CD4-positive, alpha-beta memory T cell (primary cell): ENCODE measurements around the gene SLC20A1. TPM values are rescaled to one million over a fixed set of nuclear protein-coding genes. Genes with fewer than 3 reads are reported as not detected.

ENCODE experiments used
- CTCF ChIA-PET: fragments of 350-600 bp; sonication (Branson Sonifier 250); formaldehyde crosslinking; loops from one replicate; lab custom pipeline; 2021; ENCODE audit warnings: inconsistent platforms; ENCODE audit not compliant: partially characterized antibody; lab: Charles Lee
- POLR2A ChIA-PET: fragments of 350-600 bp; sonication (Branson Sonifier 250); formaldehyde crosslinking; loops from one replicate; lab custom pipeline; 2021; ENCODE audit not compliant: partially characterized antibody; lab: Charles Lee
- DNase-seq, 5 donors: peaks; one replicate each; pipeline versions ENCODE4 v3.0.0 to v3.0.0-alpha.2; 2020 to 2022; ENCODE audit warnings: mixed read lengths in 1 of 5
- H3K27ac ChIP-seq: one replicate; pipeline ENCODE4 v1.7.0; 2013; ENCODE audit warnings: low read depth, low read length
- H3K27me3 ChIP-seq: 2 replicates; pipeline ENCODE4 v1.7.0; 2013; ENCODE audit warnings: mild to moderate bottlenecking, low read length, moderate library complexity; ENCODE audit not compliant: insufficient read depth
- H3K36me3 ChIP-seq: 2 replicates; pipeline ENCODE4 v1.7.0; 2013; ENCODE audit warnings: mild to moderate bottlenecking, low read length, moderate library complexity; ENCODE audit not compliant: insufficient read depth
- H3K4me1 ChIP-seq: 2 replicates; pipeline ENCODE4 v1.7.0; 2013; ENCODE audit warnings: mild to moderate bottlenecking, low read length, moderate library complexity; ENCODE audit not compliant: insufficient read depth
- H3K4me3 ChIP-seq, 2 donors: one replicate each; pipeline ENCODE4 v1.7.0; 2013; ENCODE audit warnings: low read length in 2 of 2, mild to moderate bottlenecking in 1 of 2
- H3K9me3 ChIP-seq, 2 donors: one replicate each; pipeline ENCODE4 v1.7.0; 2013; ENCODE audit warnings: low read length in 2 of 2, control low read depth in 1 of 2; ENCODE audit not compliant: control insufficient read depth in 1 of 2
- H3K27ac Mint-ChIP-seq, 7 donors: one replicate each; pipeline ENCODE4 v1.8.0; 2020 to 2021; ENCODE audit warnings: mixed read lengths in 7 of 7, mild to moderate bottlenecking in 6 of 7, inconsistent platforms in 3 of 7, moderate library complexity in 3 of 7
- H3K27me3 Mint-ChIP-seq, 2 donors: one replicate each; pipeline ENCODE4 v1.8.0; 2020 to 2021; ENCODE audit warnings: mixed read lengths in 2 of 2
- H3K36me3 Mint-ChIP-seq, 2 donors: one replicate each; pipeline ENCODE4 v1.8.0; 2020 to 2021; ENCODE audit warnings: mixed read lengths in 2 of 2, inconsistent platforms in 1 of 2, mild to moderate bottlenecking in 1 of 2
- H3K4me1 Mint-ChIP-seq, 4 donors: one replicate each; pipeline ENCODE4 v1.8.0; 2020 to 2021; ENCODE audit warnings: mixed read lengths in 4 of 4, mild to moderate bottlenecking in 1 of 4
- H3K4me3 Mint-ChIP-seq, 8 donors: one replicate each; pipeline ENCODE4 v1.8.0; 2020 to 2021; ENCODE audit warnings: mixed read lengths in 8 of 8, mild to moderate bottlenecking in 7 of 8, moderate library complexity in 6 of 8, inconsistent platforms in 3 of 8
- H3K9me3 Mint-ChIP-seq, 8 donors: one replicate each; pipeline ENCODE4 v1.8.0; 2020 to 2021; ENCODE audit warnings: mixed read lengths in 8 of 8, mild to moderate bottlenecking in 5 of 8, inconsistent platforms in 3 of 8, moderate library complexity in 1 of 8
- intact Hi-C: fragments of 100-400 bp; cut with micrococcal nuclease; formaldehyde crosslinking; loops from one replicate; pipeline ENCODE4 v1.15.1; 2023
- polyA plus RNA-seq, 2 donors: library from polyadenylated mRNA; unstranded; fragments of 300-500 nt; fragmentation: Illumina TruSeq; gene quantifications; one replicate each; pipeline ENCODE4 v1.2.3, GENCODE V29; 2021
- total RNA-seq, 2 experiments: library from RNA; stranded (reverse); gene quantifications; one replicate each; pipeline ENCODE4 v1.2.3, GENCODE V29; 2021

The SLC20A1 gene, protein sequence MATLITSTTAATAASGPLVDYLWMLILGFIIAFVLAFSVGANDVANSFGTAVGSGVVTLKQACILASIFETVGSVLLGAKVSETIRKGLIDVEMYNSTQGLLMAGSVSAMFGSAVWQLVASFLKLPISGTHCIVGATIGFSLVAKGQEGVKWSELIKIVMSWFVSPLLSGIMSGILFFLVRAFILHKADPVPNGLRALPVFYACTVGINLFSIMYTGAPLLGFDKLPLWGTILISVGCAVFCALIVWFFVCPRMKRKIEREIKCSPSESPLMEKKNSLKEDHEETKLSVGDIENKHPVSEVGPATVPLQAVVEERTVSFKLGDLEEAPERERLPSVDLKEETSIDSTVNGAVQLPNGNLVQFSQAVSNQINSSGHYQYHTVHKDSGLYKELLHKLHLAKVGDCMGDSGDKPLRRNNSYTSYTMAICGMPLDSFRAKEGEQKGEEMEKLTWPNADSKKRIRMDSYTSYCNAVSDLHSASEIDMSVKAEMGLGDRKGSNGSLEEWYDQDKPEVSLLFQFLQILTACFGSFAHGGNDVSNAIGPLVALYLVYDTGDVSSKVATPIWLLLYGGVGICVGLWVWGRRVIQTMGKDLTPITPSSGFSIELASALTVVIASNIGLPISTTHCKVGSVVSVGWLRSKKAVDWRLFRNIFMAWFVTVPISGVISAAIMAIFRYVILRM
- total RNA-seq (10 to 100 TPM; 93.5 to 94.0 TPM), polyA plus RNA-seq (10 to 100 TPM; 25.5 to 36.7 TPM)

DNA sequence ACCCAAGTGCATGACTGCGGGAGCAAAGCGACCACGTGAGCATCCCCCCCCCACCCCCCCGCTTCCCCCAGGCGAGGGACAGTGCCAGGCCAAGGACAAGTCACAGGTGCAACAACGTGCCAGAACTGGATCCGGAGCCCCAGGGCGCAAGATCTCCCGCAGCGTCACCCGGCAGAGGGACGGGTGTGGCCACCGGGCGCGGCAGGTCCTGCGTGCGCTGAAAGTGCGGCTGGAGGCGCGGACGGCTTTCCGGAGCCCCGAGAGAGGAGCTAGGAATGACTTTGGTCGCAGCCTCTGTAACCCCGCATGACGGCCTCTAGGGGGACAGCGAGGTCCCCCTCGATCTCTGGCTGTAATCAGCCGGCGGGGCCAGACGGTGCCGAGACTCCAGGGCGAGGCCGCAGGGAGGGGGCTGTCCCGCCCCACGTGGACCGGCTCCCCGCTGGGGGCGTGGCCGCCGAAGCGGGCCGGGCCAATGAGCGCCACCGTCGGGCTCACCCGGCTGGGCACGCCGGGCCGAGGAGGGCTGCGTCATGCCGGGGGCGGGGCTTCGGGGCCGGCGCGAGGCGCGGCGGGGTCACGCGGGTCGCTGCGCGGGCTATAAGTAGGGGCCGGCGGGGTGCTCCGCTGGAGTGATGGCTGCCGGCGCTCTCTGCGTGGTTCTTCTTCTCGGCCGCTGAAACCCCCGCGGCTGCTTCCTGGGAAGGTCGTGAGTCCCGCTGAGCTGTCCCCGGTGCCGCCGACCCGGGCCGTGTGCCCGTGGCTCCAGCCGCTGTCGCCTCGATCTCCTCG, at the start of gene SLC20A1:
Gene SLC20A1, plus strand, starts transcription at position 630 of the 792 bp plus-strand sequence. CDS start 890 bp downstream, outside the sequence.
- H3K27me3 ChIP-seq = no peaks in the 10 kb centered on the region
- H3K4me3 Mint-ChIP-seq = peak within 1 kb of the TSS; percentile 91 to 96 (median 92)
- H3K36me3 Mint-ChIP-seq = peaks cover 11 to 36% of the 10 kb centered on the region in 2 donors
- POLR2A ChIA-PET = interaction anchor here (0.6 to 9.5 kb wide), 20 partner anchors 10 to 590 kb away, joined by 3 to 521 read pairs (median 4); partner anchors contain the start of genes CHCHD5 and TMEM87B
- peaks cover 36 to 62% (median 47%) of the 10 kb centered on the region in 4 donors for H3K4me1 Mint-ChIP-seq
- peak within 1 kb of the TSS; percentile 62 to 74 for H3K4me3 ChIP-seq
- H3K27me3 Mint-ChIP-seq = no peaks in the 10 kb centered on the region
- H3K27ac Mint-ChIP-seq = peak within 1 kb of the TSS; percentile 80 to 95 (median 94)
- intact Hi-C loops = loop anchor here (1.0 to 5.0 kb wide), 6 partner anchors 14 to 103 kb away; partner anchors contain the start of genes CHCHD5 and POLR1B
- H3K27ac ChIP-seq = peak within 1 kb of the TSS; percentile 90
- H3K9me3 ChIP-seq = no peaks in the 10 kb centered on the region
- peaks cover 27% of the 10 kb centered on the region for H3K36me3 ChIP-seq
- CTCF ChIA-PET = interaction anchor here (0.6 to 10.7 kb wide), 7 partner anchors 16 to 85 kb away, joined by 3 to 243 read pairs (median 5); partner anchors contain the start of gene CHCHD5
- no peaks in the 10 kb centered on the region for H3K9me3 Mint-ChIP-seq
- peak; percentile 96 to 100 (median 99) for DNase-seq
- H3K4me1 ChIP-seq = peaks cover 51% of the 10 kb centered on the region

DNA sequence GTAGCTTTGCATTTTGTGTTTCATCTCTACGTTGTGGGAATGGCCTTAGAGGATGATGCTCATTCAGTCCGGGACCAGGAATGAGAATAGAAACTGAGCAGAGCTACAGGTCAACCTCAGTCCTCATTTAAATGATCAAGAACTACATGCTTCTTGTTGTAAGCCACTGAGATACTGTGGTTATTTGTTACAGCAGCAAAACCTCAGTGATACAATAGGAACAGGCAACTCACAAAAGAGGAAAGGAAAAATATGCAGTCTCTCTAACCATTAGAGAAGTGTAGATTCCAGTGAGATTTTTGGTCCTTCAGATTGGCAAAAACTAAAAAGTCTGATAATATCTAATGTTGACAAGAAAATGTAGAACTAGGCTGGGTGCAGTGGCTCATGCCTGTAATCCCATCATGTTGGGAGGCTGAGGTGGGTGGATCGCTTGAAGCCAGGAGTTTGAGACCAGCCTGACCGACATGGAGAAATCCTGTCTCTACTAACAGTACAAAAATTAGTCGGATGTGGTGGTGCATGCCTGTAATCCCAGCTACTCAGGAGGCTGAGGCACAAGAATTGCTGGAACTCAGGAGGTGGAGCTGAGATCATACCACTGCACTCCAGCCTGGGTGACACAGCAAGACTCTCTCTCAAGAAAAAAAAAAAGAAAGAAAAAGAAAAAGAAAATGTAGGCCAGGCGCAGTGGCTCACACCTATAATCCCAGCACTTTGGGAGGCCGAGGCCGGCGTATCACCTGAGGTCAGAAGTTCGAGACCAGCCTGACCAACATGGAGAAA, 48.0 kb upstream of the SLC20A1 start:
- H3K27me3 ChIP-seq = no peaks in the 10 kb centered on the region
- H3K9me3 ChIP-seq = no peaks in the 10 kb centered on the region
- ChIA-PET POLR2A (interaction anchor here (1.0 to 2.9 kb wide), 3 partner anchors 13 to 48 kb away, joined by 3 to 8 read pairs (median 3); partner anchors contain the start of genes CHCHD5 and SLC20A1), CTCF (interaction anchor here (0.7 to 12.9 kb wide), 7 partner anchors 12 to 152 kb away, joined by 3 to 245 read pairs (median 5); no protein-coding TSS in a partner anchor)
- H3K4me1 ChIP-seq = peaks cover 6% of the 10 kb centered on the region
- no peaks in the 10 kb centered on the region for H3K9me3 Mint-ChIP-seq
- H3K4me1 Mint-ChIP-seq = peaks cover 4 to 5% (median 5%) of the 10 kb centered on the region in 4 donors
- H3K4me3 Mint-ChIP-seq = no peak overlapping the region
- no peak overlapping the region for H3K27ac Mint-ChIP-seq
- H3K27me3 Mint-ChIP-seq = no peaks in the 10 kb centered on the region
- DNase-seq = no peak
- H3K4me3 ChIP-seq = no peak overlapping the region
- no peaks in the 10 kb centered on the region for H3K36me3 ChIP-seq
- peaks cover 7 to 9% of the 10 kb centered on the region in 2 donors for H3K36me3 Mint-ChIP-seq
- intact Hi-C loops = no loop called here
- no peak overlapping the region for H3K27ac ChIP-seq

DNA sequence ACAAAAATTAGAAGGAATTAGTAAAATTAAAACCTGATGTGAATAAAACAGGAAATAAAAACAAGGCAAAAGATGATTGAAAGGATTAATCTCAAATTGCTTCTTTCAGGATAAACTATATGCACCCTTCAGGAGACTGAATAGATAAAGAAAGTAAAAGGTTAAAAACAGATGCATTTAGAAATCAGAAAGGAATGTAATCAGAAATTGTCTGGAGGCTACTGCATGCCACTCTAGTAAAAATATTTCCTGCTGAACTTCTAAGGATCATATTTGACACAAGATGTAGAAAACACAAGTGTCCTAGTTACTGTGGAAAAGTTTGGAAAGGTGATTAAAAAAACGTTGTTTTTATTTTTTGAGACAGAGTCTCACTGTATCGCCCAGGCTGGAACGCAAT, 45.1 kb upstream of the SLC20A1 start:
- H3K4me1 Mint-ChIP-seq = peaks cover 4 to 5% (median 4%) of the 10 kb centered on the region in 4 donors
- no peaks in the 10 kb centered on the region for H3K9me3 Mint-ChIP-seq
- Histone ChIP-seq H3K4me1 (peaks cover 6% of the 10 kb centered on the region), H3K27ac (no peak overlapping the region), H3K27me3 (no peaks in the 10 kb centered on the region), H3K9me3 (no peaks in the 10 kb centered on the region), H3K4me3 (no peak overlapping the region), H3K36me3 (no peaks in the 10 kb centered on the region)
- no peak for DNase-seq
- H3K27ac Mint-ChIP-seq = no peak overlapping the region
- H3K4me3 Mint-ChIP-seq = no peak overlapping the region
- intact Hi-C loops = loop anchor here (1.0 kb wide), 5 partner anchors 26 to 285 kb away; partner anchors contain the start of gene SLC20A1
- POLR2A ChIA-PET = interaction anchor here (0.7 to 2.9 kb wide), 10 partner anchors 16 to 284 kb away, joined by 3 to 13 read pairs (median 4); partner anchors contain the start of gene CHCHD5
- H3K27me3 Mint-ChIP-seq = no peaks in the 10 kb centered on the region
- CTCF ChIA-PET = interaction anchor here (0.8 to 12.9 kb wide), 22 partner anchors 13 to 286 kb away, joined by 3 to 245 read pairs (median 4); partner anchors contain the start of genes CHCHD5 and SLC20A1
- H3K36me3 Mint-ChIP-seq = no peaks in the 10 kb centered on the region

DNA sequence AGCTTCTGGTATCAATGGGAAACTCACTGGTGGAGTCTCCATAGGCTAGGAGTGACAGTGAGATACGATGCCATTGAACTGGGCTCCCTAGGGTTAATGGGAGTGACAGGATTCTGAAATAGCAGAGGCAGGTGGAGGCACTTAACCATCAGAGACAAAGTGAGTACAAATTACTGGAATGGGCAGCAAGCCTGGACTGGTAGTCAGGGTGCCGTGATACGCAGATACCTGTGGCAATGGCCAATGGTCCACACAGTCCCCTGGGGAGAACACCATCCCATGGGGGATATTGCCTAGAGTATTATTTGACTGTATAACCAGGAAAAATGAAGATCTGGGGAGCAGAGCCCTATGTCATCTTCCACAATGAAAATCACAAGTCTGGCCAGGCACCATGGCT, 44.0 kb upstream of the SLC20A1 start:
- H3K9me3 Mint-ChIP-seq = no peaks in the 10 kb centered on the region
- H3K36me3 Mint-ChIP-seq = no peaks in the 10 kb centered on the region
- H3K27ac ChIP-seq = no peak overlapping the region
- ChIA-PET POLR2A (interaction anchor here (1.2 kb wide), 1 partner anchor 125 kb away, joined by 4 read pairs; no protein-coding TSS in a partner anchor), CTCF (interaction anchor here (0.9 to 12.9 kb wide), 7 partner anchors 17 to 284 kb away, joined by 3 to 245 read pairs (median 16); partner anchors contain the start of gene CHCHD5)
- H3K9me3 ChIP-seq = no peaks in the 10 kb centered on the region
- intact Hi-C loops = no loop called here
- H3K4me3 ChIP-seq = no peak overlapping the region
- peaks cover 4 to 5% (median 4%) of the 10 kb centered on the region in 4 donors for H3K4me1 Mint-ChIP-seq
- peak overlapping the region in 1 of 7 donors; percentile 77 for H3K27ac Mint-ChIP-seq
- peaks cover 6% of the 10 kb centered on the region for H3K4me1 ChIP-seq
- no peak overlapping the region for H3K4me3 Mint-ChIP-seq
- H3K36me3 ChIP-seq = no peaks in the 10 kb centered on the region
- no peak for DNase-seq
- H3K27me3 ChIP-seq = no peaks in the 10 kb centered on the region
- H3K27me3 Mint-ChIP-seq = no peaks in the 10 kb centered on the region

- Histone ChIP-seq H3K4me3 (no peak overlapping the region), H3K27me3 (no peaks in the 10 kb centered on the region), H3K36me3 (no peaks in the 10 kb centered on the region), H3K4me1 (peaks cover 6% of the 10 kb centered on the region), H3K9me3 (no peaks in the 10 kb centered on the region), H3K27ac (no peak overlapping the region)
- H3K9me3 Mint-ChIP-seq = no peaks in the 10 kb centered on the region
- H3K4me1 Mint-ChIP-seq = peaks cover 4 to 5% (median 4%) of the 10 kb centered on the region in 4 donors
- no peaks in the 10 kb centered on the region for H3K27me3 Mint-ChIP-seq
- no peak overlapping the region for H3K27ac Mint-ChIP-seq
- intact Hi-C loops = no loop called here
- no peak overlapping the region for H3K4me3 Mint-ChIP-seq
- CTCF ChIA-PET = interaction anchor here (0.9 to 12.9 kb wide), 6 partner anchors 25 to 147 kb away, joined by 3 to 245 read pairs (median 46); no protein-coding TSS in a partner anchor
- POLR2A ChIA-PET = interaction anchor here (1.3 kb wide), 1 partner anchor 24 kb away, joined by 3 read pairs; no protein-coding TSS in a partner anchor
- DNase-seq = no peak
- H3K36me3 Mint-ChIP-seq = no peaks in the 10 kb centered on the region
Observed at GRCh38 chr2:112602917-112603316, 42.8 kb upstream of the SLC20A1 start.
